Measurements from ENCODE around the gene BCAP31.
"Not testable (repeated sequence)": the region's sequence is repeated elsewhere in the genome, so short reads cannot be mapped to it uniquely, and the experiment has no call there.

GRCh38 chrX:153704631-153705402, 19.4 kb downstream of the BCAP31 start:
- TF ChIP-seq POLR2AphosphoS5 (IDR thresholded peaks at IDR 0.05; ENCODE audit: insufficient read depth in 1 of 2, low read depth in 1 of 2); CTCF (IDR thresholded peaks at IDR 0.05): not testable (repeated sequence)

Measured in vagina (tissue), 2 donors.